Stimulated activated naive CD4-positive, alpha-beta T cell (primary cell): ENCODE measurements around the gene CRHBP.
A peak's percentile ranks its signal among the peaks of the same experiment; 100 is the strongest.

ENCODE experiments used
- DNase-seq, 6 experiments: peaks; one replicate each; lab custom pipeline; 2025; lab: John Stamatoyannopoulos, UW

CRHBP gene

GRCh38 chr5:77015938-77016569 is 63.2 kb downstream of the CRHBP start:
- DNase-seq: peak in 1 of 6 experiments; percentile 3

GRCh38 chr5:77016962-77017361 is 64.1 kb downstream of the CRHBP start:
- no peak for DNase-seq

- no peak for DNase-seq
Measured at GRCh38 chr5:77017668-77018067, 64.8 kb downstream of the CRHBP start.
